ENCODE results near the gene MNX1.

The MNX1 gene

DNA sequence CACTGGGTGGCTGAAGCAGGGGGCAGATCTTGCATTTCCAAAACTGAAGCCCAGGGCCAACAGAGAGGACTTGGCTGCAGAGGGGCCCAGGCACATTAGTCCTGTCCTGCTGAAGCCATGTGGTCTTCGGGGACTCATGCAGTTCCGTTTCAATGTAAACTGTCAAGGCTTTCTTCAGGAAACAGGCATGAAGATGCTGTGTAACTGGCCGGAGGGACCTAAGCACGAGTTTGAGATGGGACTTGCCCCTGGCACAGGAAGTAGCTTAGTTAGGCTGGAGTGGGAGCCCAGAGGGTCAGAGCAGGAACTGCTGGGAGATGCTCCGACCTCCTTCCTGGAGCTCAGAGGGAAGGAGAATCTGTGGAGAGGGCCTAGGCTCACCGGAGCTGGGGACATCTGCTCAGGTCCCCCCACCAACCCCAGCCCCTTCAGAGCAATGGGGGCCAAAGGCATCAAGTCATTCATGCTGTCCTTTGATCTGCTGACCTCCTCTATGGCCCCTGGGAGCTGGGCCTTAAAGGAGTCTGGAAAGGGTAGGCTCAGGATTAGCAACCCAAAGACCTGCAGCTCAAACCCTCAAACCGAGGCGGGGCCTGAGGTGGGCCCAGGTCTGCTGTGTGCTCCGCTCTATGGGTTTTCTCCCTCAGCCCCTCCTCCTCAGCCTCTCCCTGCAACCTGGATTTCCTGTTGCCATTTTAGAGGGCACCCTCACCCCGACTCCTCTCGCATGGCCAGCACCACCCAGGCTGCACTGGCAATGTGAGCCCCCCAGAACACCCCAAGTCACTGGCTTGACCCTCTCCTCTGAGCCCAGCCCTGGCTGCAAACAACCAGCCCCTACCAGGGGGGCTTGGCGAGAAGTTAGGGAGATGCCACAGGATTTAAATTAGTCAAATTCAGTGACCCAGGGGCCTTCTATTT lies 4.4 kb upstream of the MNX1 start:
- no peak for DNase-seq

DNA sequence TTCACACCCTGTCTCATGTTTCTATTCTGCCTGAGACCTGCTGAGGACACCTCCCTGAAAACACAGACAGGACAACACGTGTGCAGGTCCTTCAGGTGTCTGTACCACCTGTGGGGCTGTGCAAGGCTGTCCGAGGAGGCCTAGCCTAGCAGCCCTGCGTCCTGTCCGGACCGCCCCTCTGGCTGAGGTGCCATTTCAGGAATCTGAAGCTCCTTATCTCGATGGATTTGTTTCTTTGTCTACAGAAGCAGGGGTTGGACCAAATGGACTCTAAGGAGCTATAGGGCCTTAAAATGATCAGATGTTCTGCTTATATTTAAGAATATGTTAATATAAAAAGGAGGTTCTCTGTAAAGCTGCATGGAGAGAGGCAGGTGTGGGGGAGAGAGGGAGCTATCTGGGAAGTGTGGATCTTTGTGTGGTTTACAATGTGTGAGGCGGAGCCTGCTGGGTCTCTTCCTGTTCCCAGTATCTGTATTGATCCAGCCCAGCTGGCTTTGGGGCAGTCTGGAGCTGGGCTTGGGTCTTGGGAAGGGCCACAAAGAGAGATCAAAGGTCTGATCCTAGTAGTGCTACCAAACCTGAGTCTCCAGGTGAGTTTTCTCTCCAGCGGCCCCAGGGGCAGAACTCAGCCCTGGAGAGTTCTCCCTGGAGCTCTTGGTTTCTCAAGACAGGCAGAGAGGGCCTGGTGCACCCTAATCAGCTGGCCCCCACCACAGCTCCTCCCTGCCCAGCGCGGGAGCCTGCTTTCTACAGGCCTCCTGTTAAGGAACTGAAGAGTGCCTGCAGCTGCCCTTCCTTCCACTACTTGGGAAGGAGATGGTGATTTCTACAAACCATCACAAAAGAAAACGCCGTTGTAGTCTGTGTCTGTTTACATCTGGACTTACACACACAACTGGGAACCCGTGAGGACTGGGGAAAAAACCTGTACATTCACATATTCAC lies 3.4 kb upstream of the MNX1 start:
- no peak for DNase-seq

DNA sequence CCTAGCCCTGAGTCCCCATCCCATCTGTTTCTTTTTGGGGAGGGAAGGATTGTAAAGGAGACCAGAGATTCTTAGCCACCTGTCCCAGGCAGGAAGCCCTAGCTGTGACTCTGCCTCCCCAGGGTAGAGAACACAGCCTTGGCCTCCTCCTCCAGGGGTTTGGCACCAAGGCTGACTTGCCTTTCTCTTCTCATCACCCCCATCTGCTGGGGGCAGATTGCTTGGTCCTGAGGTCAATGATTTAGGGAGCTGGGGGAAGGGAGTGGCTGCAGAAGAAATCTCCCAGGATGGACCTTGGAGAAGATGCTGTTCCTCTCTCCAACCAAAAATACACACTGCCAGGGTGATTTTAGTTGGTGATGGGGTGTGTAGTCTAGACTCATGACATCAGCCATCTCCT lies 2.6 kb upstream of the MNX1 start:
- no peak for DNase-seq

DNA sequence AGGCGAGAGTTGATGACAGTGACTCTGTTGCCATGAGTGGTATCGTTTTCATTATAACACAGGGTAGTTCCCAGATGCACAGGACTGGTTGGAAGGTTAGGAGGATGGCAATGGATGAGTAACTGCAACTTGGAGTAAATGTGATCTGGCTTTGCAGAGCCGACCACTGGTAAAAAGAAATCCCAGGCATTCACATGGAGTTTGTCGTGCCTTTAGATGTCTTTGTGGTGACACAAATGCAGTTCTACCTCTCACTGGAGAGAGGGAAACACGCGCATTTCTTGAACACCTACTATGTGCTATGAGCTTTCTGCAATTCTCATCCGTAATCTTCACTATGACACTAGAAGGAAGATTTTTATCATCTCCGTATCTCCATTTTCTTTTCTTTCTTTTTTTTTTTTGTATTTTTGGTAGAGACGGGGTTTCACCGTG lies 1.7 kb upstream of the MNX1 start:
- DNase-seq, result no peak

DNA sequence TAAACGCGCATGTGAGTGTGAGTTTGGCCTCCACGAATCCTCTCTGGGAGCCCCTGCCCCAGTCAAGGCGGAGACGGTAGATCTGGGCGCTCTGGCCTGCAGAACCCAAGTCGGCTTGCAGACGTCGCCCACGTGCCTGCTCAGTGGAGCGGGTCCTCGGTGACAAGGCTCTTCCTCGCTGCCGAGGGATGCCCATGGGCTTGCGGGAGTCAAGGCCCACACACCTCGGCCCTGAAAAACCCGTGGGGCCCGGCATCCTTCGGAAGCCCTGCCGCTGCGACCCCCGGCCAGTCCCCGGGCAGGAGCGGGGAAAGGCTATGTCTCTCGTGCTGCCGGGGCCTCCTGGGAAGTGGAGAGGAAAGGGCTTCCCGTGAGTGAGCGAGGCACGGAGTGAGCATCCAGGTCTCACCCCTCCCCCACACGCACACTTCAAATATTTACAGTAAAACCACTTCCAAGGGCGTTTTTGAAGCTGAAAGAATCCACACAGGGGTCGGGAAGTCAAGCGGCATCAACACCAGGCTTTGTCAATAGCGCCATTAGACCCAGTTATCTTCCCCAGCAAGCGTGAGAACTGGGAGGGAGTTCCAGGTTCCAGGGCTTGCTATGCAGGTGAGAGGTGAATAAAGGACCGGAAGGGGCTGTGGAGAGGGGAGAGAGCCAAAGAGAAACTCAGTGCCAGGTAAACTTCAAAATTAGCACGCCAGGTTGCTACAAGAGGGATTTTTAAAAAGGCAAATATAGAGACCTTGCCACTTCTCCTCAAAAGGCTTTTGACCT lies 1.1 kb upstream of the MNX1 start:
- no peak for DNase-seq

DNA sequence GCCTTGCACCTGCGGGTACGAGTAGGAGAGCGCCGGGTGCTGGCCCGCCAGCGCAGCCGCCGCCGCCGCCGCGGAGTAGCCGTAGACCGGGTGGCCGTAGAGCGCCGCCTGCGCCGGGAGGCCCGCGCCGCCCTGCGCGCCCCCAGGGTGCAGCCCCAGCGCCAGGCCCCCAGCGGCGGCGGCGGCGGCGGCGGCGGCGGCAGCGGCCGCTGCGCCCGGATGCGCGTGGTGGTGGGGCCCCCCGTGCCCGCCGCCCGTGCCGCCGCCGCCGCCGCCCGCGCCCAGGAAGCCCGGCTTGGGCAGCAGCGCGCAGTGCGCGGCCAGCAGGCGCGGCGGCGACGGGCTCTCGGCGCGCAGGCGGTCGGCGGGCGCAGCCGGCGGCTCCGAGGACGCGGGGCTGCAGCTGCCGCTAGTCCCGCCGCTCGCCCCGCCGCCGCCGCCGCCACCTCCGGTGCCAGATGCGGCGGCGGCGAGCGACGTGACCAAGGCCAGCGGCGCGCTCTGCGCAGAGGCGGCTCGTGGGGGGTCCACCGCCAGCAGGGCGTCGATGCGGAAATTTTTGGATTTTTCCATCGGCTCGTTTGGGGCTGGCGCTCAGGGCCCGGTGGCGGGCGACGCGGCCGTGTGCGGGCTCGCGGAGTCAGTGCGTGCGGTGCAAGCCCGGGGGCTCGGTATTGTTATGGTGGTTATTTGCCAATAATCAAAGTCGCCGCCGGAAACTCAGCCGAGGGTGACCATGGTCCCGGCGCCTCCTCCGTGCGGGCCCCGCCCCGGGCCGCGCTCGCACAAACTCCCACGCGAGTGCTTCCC lies 480 bp downstream of the MNX1 start:
- no peak for DNase-seq

DNA sequence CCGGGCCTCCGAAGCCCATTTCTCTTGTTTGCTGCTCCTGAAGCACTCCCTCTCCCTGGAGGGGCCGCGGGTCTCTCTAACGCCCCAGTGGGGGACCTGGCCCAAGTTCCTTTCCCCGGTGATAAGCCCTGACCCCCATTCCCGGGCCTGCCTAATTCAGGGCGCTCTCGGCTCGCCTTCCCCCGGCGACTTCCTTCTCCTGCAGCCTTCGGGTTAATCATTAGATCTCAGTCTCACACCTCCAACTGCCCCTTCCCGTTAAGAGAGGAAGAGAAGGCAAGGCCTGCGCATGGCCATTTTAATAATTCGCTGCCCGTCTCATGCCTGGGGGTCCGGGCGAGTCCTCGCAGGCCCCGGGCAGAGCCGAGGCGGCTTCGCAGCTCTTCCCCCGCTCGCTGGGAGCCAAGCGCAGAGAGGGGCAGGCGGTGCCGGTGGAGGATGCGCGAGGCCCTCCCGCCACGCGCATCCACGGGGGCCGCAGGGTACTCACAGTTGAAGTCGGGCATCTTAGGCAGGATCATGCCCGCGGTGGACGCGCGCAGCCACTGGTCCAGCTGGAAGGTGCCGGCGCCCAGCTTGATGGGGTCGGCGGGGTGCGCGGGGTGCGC lies 1.2 kb downstream of the MNX1 start:
- no peak for DNase-seq

DNA sequence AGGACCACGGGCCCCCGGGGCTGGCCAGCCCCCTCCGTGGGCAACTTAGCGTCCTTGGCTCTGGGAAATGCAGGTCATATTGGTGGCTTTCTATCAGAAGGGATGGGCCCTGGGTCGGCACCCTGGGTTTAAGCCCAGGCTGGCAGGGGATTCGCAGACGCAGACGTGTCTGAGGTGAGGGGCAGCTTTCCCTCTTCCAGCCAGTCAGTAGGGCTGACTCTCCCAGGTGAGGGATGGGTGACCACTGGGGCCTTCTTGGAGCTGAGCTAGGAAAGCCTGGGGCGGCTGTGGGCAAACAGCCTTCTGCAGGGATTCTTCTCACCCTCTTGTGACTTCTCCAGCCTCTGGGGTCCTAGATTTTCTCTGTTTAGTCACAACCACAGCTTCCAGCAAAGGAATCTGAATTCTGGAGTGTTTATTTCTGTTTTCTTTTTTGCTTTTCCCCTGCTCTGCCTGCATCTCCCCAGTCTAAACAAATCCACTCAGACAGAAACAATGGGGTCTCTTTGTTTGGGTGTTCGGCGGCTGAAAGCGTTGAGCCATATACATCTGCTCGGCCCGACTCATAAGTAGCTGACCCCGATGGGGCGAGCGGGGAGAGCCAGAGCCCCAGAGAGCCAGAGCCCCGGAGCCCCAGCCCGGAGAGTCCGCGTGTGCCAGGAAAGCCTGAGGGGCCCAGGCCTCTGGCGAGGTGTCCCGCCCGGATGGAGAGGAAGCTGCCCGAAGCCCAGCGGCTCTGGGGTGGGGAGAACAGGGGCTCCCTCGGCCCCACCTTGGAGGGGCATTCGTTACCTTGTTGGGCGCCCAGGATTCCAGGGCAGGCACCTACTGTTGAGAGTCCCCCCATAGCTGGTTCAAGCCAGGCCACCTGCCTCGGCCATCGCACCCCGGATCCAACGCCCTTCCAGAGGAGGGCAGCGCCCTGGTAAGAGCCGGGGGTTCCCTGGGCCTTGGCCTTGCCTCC lies 2.0 kb downstream of the MNX1 start:
- no peak for DNase-seq

DNA sequence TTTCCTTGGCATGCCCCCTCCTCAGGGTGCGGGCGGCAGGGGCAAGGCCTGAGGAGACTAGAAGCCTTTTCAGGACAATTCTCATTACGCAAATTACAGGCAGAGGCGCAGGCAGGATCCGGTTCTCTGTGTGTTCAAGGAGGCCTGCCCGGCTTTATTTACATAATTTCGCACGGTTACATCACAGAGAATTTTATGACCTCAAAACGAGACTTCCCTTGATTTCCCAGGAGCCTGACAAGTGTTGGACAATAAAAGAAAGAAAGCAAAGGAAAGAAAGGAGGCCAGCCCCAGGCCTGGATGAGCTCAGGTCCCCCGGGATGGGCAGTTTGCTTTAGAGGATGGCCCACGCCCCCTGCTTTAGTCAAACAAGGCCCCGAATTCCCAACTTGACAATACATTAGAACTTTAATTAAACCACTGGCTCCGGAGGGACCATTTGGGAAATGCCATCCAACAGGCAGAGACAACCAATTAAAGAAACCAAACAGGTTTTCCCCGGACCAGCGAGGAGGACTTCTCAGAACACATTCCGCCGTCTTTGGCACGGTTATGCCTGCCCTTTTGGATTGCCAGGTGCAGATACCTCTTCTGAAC lies 2.9 kb downstream of the MNX1 start:
- DNase-seq, result no peak

DNA sequence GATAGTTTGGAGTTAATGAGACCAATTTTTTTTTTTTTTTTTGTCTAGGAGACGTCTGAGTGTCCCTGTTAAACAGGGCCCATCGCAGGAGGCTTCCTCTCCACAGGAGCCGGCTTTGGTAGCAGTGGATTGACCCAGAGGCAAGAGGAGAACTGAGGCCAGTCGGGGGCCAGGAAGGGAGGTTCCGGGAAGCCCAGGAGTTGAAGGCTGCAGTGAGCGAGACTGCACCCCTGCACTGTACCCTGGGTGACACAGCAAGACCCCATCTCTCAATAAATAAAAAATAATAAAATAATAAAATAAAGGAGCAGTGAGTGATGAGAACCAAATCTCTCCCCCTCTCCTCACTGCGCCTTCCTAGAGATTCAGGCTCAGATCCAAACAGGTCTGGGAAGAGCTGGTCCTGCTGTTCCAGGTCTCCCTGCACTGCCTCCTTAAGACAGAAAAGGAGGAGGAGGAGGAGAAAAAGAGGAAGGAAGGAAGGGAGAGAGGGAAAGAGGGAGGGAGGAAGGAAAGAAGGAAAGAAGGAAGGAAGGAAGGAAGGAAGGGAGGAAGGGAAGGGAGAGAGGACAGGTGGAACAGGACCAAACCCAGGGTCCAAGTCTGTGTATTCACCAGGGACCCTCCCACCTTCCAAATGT lies 3.5 kb downstream of the MNX1 start:
- no peak for DNase-seq

DNA sequence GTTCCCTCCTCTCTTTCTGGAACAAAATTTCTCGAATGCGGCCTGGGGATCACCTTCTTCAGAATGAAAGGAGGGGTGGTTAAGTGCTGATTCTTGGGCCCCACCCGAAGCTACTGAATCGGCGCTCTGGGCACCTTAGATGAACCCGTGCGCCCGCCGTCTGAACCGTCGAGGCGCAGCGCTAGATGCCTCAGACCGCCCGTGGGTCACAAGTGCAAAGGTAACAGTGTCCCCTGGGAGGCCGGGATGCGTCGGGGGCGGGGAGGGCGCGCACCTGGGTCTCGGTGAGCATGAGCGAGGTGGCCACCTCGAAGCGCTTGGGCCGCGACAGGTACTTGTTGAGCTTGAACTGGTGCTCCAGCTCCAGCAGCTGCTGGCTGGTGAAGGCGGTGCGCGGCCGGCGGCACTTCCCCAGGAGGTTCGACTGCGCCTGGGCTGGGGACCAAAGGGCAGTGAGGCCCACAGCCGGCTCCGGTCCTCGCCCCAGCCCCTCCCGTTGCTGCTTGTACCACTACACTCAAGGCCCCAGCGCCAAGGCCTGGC lies 4.2 kb downstream of the MNX1 start:
- DNase-seq, result no peak

DNA sequence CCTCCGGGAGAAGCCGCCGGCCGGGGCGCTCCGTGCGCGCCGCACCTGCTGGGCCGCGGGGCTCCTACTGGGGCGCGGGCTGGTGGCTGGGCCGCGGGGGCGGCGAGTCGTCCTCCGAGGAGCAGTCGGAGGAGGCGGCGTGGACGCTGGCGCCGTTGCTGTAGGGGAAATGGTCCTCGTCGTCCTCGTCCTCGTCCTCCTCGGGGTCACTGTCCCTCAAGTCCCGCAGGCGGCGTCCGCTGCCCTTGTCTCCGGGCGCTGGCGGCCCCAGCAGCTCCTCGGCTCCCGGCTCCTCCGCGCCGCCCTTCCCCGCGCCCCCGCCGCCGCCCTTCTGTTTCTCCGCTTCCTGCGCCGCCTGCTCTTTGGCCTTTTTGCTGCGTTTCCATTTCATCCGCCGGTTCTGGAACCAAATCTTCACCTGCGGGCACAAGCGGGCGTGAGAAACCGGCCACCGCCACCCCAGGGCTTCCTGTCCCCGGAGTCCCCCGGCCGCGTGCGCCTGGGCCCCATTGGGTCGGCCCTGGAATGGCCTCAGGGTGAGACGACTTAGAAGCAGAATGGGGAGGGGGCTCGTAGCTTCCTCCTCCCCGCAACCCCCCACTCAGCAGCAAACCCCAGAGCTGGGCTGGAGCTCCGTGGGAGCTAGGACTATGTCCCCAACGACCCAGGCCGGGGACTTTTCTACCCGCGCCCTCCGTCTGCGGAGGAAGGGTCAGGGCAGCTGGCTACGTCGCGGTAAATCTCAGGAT lies 4.8 kb downstream of the MNX1 start:
- no peak for DNase-seq

DNA sequence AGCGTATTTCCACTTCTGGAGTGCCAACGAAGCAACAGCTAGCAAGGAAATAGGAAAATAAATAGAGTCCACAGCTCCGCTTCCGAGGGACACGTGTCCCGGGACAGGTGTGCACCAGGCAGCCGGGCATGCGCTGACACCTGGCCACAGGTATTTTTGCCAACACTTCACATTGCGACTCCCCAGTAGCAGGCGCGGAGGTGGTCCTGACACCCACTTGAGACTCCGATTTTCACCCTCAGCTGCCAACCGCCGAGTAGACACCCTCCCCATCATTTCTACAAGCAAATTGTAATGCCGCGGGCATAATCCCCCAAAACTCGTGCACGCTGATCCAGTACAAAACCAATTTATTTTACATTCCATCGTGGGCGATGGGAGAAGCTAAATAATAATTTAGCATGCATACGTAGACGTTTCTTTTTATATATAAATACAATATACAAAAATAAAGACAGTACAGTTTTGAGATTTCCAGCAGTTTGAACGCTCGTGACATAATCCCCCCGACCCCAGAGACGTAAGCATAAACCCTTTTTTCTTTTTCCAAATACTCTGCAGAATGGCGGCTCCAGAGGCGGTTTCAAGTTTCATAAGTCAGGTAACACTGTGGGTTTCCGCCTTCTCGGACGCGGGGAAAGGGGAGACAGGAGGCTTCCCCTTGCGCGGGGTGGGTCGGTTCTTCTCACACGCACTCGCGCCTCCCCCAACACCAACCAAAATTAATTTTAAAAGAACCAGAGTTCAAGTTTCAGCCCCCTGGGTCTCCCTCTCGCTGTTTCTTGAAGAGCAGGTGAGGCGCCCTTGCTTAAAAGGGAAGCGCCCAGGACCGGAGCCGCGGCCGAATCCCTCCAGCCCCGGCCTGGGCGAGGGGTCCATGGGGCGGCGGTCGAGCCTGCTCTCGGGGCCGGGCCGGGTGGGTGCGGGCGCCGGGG lies 5.7 kb downstream of the MNX1 start:
- DNase-seq, result no peak

DNA sequence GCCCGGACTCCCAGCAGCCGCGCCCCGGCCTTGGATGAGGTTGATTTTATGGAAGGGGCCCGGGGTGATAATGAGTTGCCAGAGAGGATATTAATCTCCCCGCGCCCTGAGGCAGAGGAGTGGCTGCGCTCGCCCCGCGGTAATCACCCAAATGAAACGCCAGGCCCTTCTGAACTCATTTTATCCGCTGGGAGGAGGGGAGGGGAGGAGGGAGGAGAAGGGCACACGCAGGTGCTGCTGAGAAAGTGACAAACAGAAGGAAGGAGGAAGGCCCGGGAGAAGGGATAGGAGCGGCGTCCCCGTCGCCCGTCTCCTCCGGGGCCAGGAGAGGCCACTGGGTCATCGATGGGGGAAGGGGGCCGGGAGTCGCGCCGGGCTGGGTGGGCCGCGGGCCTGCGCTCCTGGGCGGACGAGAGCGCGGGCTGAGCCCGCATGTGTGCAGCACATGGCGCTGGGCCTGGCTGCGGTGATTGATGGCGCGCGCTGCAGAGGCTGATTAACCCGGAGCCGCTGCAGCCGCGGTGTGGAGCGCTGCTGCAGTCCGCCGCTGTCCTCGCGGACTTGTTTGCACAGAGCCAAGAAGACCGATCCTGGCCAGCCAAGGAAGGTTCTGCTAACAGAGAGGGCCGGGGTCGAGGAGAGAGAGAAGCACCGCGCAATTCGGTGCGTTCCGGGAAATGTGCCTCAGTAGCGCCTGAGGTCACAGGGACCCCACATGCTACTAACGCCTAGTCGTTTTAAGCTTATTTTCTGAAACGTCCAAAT lies 6.5 kb downstream of the MNX1 start:
- no peak for DNase-seq

DNA sequence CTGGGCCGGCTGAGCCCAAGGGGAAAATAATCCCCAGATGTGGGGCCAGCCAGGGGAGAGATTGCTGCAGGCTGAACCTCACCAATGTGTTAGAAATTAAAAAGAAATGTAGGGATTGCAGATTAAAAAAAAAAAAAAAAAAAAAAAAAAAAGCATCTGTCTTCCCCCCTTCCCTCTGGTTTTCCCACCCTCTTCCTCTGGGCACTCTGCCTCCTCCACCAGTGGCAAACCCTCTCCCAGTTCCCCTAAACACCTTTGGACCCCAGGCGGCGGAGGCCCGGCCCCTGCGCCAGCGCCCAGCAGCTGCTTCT lies 7.1 kb downstream of the MNX1 start:
- no peak for DNase-seq

DNA sequence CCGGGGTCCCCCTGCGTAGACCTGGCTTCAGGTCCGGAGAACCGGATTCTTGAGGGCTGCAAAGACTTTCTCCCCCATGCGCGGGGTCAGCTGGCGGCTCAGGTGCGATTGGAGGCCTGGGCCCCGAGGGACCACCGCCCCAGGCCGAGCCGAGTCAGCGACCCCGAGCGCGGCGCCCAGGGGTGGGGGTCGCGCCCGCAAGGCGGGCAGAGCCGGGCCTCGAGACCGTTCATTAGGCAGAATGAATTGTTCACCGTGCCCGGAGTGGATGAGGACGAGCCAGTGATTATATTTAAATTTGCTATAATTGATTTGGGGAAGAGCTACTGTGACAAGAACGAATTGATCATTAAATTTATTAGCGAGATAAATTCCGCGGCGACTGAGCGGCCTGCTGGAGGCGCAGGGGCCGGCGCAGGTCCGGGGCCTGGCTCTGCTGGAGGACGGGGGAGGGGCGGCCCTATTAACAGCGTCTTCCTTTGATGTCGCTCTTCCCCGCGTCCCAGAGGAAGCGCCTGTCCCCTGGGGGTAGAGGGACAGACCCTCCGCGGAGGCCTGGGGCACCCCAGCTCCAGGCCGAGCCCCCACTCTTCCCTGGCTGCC lies 7.5 kb downstream of the MNX1 start:
- DNase-seq, result no peak

Measured in stimulated activated CD4-positive, alpha-beta T cell treated with anti-CD3 and anti-CD28 coated beads, Interleukin-4, amount 100 ng/mL, for 24 hours (primary cell).